CD14-positive monocyte (primary cell): ENCODE data around the gene CDH4. TPM values are rescaled to one million over a fixed set of nuclear protein-coding genes. Genes with fewer than 3 reads are reported as not detected.

Experiments
- DNase-seq, 3 donors: peaks; one replicate each; pipeline ENCODE4 v3.0.0-alpha.2; 2011 to 2022
- H2AFZ ChIP-seq: 2 replicates; pipeline ENCODE4 v1.6.0; 2012; ENCODE audit warnings: mild to moderate bottlenecking, low read depth, low read length, inconsistent platforms; ENCODE audit not compliant: insufficient read depth, poor library complexity, severe bottlenecking
- H3K27ac ChIP-seq, 2 donors: 1 replicate in 1 of 2; 2 replicates in 1 of 2; pipeline ENCODE4 v1.5.1; 2012 to 2013; ENCODE audit warnings: low read length in 2 of 2, control low read depth in 1 of 2, inconsistent platforms in 1 of 2, low read depth in 1 of 2, mild to moderate bottlenecking in 1 of 2
- H3K27me3 ChIP-seq, 2 donors: one replicate each; pipeline versions ENCODE4 v1.6.0 to v1.6.1; 2011 to 2013; ENCODE audit warnings: low read length in 2 of 2; ENCODE audit not compliant: control insufficient read depth in 2 of 2, insufficient read depth in 2 of 2
- H3K36me3 ChIP-seq, 2 donors: replicated peaks in 1 of 2; 1 replicate in 1 of 2; 2 replicates in 1 of 2; pipeline versions ENCODE4 v1.5.1 to v1.6.1; 2012 to 2013; ENCODE audit warnings: low read length in 2 of 2, control low read depth in 1 of 2, inconsistent platforms in 1 of 2, mild to moderate bottlenecking in 1 of 2; ENCODE audit not compliant: insufficient read depth in 2 of 2, control insufficient read depth in 1 of 2
- H3K4me1 ChIP-seq, 2 donors: 1 replicate in 1 of 2; 2 replicates in 1 of 2; pipeline versions ENCODE4 v1.5.1 to v1.6.1; 2012 to 2013; ENCODE audit warnings: low read length in 2 of 2, control low read depth in 1 of 2, inconsistent platforms in 1 of 2, mild to moderate bottlenecking in 1 of 2, moderate library complexity in 1 of 2; ENCODE audit not compliant: insufficient read depth in 2 of 2, control insufficient read depth in 1 of 2
- H3K4me2 ChIP-seq: replicated peaks from 2 replicates; pipeline ENCODE3; 2012; ENCODE audit warnings: low read length, moderate library complexity, mild to moderate bottlenecking; ENCODE audit not compliant: poor library complexity, severe bottlenecking; ENCODE audit errors: extremely low read depth
- H3K4me3 ChIP-seq, 3 experiments: fragments of 200-600 bp in 1 of 3; sonication (generic) in 1 of 3; replicated peaks in 1 of 3; 1 replicate in 2 of 3; 2 replicates in 1 of 3; pipeline ENCODE4 v1.5.1; 2011 to 2013; ENCODE audit warnings: low read length in 3 of 3, mild to moderate bottlenecking in 3 of 3, control low read depth in 2 of 3, low read depth in 2 of 3, inconsistent platforms in 1 of 3, moderate library complexity in 1 of 3
- H3K79me2 ChIP-seq: 2 replicates; pipeline ENCODE4 v1.6.0; 2012; ENCODE audit warnings: mild to moderate bottlenecking, control low read depth, inconsistent platforms, low read length, moderate library complexity; ENCODE audit not compliant: insufficient read depth
- H3K9ac ChIP-seq: 2 replicates; pipeline ENCODE4 v1.6.0; 2017; ENCODE audit warnings: low read length, mild to moderate bottlenecking; ENCODE audit not compliant: insufficient read depth, poor library complexity, severe bottlenecking
- H3K9me3 ChIP-seq, 2 donors: replicated peaks in 1 of 2; 1 replicate in 1 of 2; 2 replicates in 1 of 2; pipeline versions ENCODE4 v1.5.1 to v1.6.1; 2012 to 2013; ENCODE audit warnings: low read length in 2 of 2, control low read depth in 1 of 2; ENCODE audit not compliant: control insufficient read depth in 1 of 2, insufficient read depth in 1 of 2
- H4K20me1 ChIP-seq: 2 replicates; pipeline ENCODE4 v1.6.0; 2012; ENCODE audit warnings: mild to moderate bottlenecking, low read length, control low read depth, moderate library complexity; ENCODE audit not compliant: insufficient read depth
- H3K27ac Mint-ChIP-seq, 7 donors: one replicate each; pipeline ENCODE4 v1.8.0; 2020; ENCODE audit warnings: mild to moderate bottlenecking in 7 of 7, mixed read lengths in 7 of 7, moderate library complexity in 6 of 7, inconsistent platforms in 2 of 7
- H3K27me3 Mint-ChIP-seq, 3 donors: one replicate each; pipeline ENCODE4 v1.8.0; 2021 to 2022; ENCODE audit warnings: low read depth in 3 of 3, mild to moderate bottlenecking in 3 of 3, mixed read lengths in 3 of 3, moderate library complexity in 3 of 3, inconsistent platforms in 1 of 3
- H3K36me3 Mint-ChIP-seq, 2 donors: one replicate each; pipeline ENCODE4 v1.8.0; 2020; ENCODE audit warnings: mixed read lengths in 2 of 2, inconsistent platforms in 1 of 2, mild to moderate bottlenecking in 1 of 2
- H3K4me1 Mint-ChIP-seq: one replicate; pipeline ENCODE4 v1.8.0; 2020; ENCODE audit warnings: mild to moderate bottlenecking, mixed read lengths
- H3K4me3 Mint-ChIP-seq, 2 donors: one replicate each; pipeline ENCODE4 v1.8.0; 2020; ENCODE audit warnings: mild to moderate bottlenecking in 2 of 2, mixed read lengths in 2 of 2, moderate library complexity in 1 of 2
- H3K9me3 Mint-ChIP-seq, 7 donors: one replicate each; pipeline ENCODE4 v1.8.0; 2020 to 2022; ENCODE audit warnings: mixed read lengths in 7 of 7, mild to moderate bottlenecking in 6 of 7, moderate library complexity in 6 of 7, inconsistent platforms in 2 of 7
- CTCF ChIP-seq: fragments of 200-600 bp; IDR thresholded peaks from one replicate; pipeline ENCODE4 v1.8.0; 2022; ENCODE audit warnings: antibody characterized with exemption, mild to moderate bottlenecking
- WGBS: methylation state at CpG from one replicate; pipeline ENCODE4 v1.1.5; 2013; ENCODE audit warnings: missing lambda C conversion rate; ENCODE audit not compliant: insufficient coverage; 5-methylcytosine and 5-hydroxymethylcytosine counted together
- intact Hi-C, 2 donors: fragments of 100-400 bp; cut with micrococcal nuclease; formaldehyde crosslinking; loops; one replicate each; pipeline versions ENCODE4 v1.15.0 to v1.15.1; 2023
- polyA plus RNA-seq, 3 donors: library from polyadenylated mRNA; depleted of rRNA in 1 of 3; unstranded in 2 of 3; stranded (reverse) in 1 of 3; fragments of 300-500 nt in 2 of 3; fragments of >200 nt in 1 of 3; fragmentation: Illumina TruSeq in 2 of 3; gene quantifications; 1 replicate in 2 of 3; 2 replicates in 1 of 3; pipeline ENCODE4 v1.2.3, GENCODE V29; 2012 to 2021

CDH4 gene
- polyA plus RNA-seq, 3 donors, result not detected

- Histone ChIP-seq H4K20me1 (no peaks in the 10 kb centered on the region), H3K27ac (no peak overlapping the region), H3K79me2 (no peaks in the 10 kb centered on the region), H3K27me3 (no peaks in the 10 kb centered on the region), H3K4me1 (no peaks in the 10 kb centered on the region), H2AFZ (no peak overlapping the region), H3K9me3 (peaks cover 0 to 97% of the 10 kb centered on the region in 2 donors), H3K9ac (no peak overlapping the region), H3K4me2 (no peak overlapping the region), H3K36me3 (no peaks in the 10 kb centered on the region), H3K4me3 (no peak overlapping the region)
- Mint-ChIP-seq H3K36me3 (no peaks in the 10 kb centered on the region), H3K4me3 (no peak overlapping the region), H3K4me1 (no peaks in the 10 kb centered on the region), H3K27me3 (peaks cover 2 to 4% (median 4%) of the 10 kb centered on the region in 3 donors), H3K27ac (peak overlapping the region in 1 of 7 donors; percentile 3), H3K9me3 (peaks cover 0 to 53% (median 20%) of the 10 kb centered on the region in 7 donors)
- no peak for DNase-seq
- intact Hi-C loops, result no loop called here
- WGBS, result 94% methylated on average over 18 of the region's 25 CpGs
- TF ChIP-seq CTCF, result no peak
Observed at GRCh38 chr20:61809006-61809770, 557.1 kb downstream of the CDH4 start.

DNA sequence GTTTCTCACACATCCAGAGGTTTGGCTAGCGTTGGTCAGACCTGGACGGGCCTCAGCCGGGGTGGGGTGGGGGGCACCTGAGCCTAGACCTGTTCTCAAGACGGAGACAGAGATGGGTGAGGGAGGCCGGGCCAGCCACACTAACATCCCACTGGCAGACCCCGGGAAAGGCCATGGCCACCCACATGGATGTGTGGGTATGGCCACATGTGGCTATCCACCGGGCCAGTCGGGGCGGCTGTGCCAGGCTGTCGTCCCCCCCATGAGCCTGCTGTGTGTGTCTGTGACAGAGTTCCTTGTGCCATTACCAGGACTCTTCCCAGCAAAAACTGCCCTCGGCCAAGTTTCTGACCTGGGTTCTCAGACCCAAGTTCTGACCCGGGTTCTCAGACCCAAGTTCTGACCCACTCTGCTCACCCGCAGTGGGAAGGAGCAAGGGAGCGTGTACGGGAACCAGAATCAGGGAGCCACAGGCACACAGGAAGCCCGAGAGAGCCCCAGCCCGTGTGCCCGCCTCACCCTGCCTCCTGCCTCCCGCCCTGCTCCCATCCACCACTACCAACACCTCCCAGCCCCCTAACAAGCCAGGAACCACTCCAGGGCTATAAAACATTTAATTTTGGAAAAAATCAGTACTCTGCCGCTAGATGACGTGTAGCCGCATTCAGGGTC lies 558.1 kb downstream of the CDH4 start:
- peaks cover 0 to 50% (median 19%) of the 10 kb centered on the region in 7 donors for H3K9me3 Mint-ChIP-seq
- H3K36me3 ChIP-seq, result no peaks in the 10 kb centered on the region
- 96% methylated on average over 15 of the region's 22 CpGs for WGBS
- no peak for DNase-seq
- H3K27ac Mint-ChIP-seq, result no peak overlapping the region
- no peak for TF ChIP-seq CTCF
- H2AFZ ChIP-seq, result no peak overlapping the region
- no peaks in the 10 kb centered on the region for H3K4me1 ChIP-seq
- peaks cover 0 to 1% (median 0%) of the 10 kb centered on the region in 3 donors for H3K27me3 Mint-ChIP-seq
- no peak overlapping the region for H3K9ac ChIP-seq
- intact Hi-C loops, result no loop called here
- no peak overlapping the region for H3K27ac ChIP-seq
- H3K27me3 ChIP-seq, result no peaks in the 10 kb centered on the region
- H3K36me3 Mint-ChIP-seq, result no peaks in the 10 kb centered on the region
- no peak overlapping the region for H3K4me3 ChIP-seq
- no peaks in the 10 kb centered on the region for H4K20me1 ChIP-seq
- no peak overlapping the region for H3K4me2 ChIP-seq
- H3K4me1 Mint-ChIP-seq, result no peaks in the 10 kb centered on the region
- no peak overlapping the region for H3K4me3 Mint-ChIP-seq
- H3K79me2 ChIP-seq, result no peaks in the 10 kb centered on the region
- peaks cover 0 to 97% of the 10 kb centered on the region in 2 donors for H3K9me3 ChIP-seq
